GM12873 (cell line): ENCODE data around the gene ACAD10.

ENCODE experiments used
- TF ChIP-seq, protein P1 (sequence below): IDR thresholded peaks from 2 replicates; pipeline ENCODE4 v1.5.1; 2012; ENCODE audit warnings: low read depth, mild to moderate bottlenecking, moderate library complexity, low read length, control low read depth; ENCODE audit not compliant: insufficient read depth; ENCODE audit errors: missing control alignments

ACAD10 gene

DNA sequence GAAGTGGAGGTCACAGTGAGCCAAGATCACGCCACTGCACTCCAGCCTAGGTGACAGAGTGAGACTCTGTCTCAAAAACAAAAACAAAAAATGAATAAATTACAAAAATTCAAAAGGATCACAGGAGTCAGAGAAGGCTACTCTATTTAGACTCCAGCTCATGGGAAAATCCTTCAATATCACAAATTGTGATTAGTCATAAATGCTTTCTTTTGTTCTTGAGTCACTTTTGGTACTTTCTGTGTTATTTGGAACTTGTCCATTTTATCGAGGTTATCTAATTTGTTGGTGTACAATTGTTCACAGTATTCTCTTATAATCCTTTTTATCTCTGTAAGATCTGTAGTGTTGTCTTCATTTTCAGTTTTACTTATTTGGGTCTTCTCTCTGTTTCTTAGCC, 99.8 kb downstream of the ACAD10 start:
- TF ChIP-seq, protein P1, sequence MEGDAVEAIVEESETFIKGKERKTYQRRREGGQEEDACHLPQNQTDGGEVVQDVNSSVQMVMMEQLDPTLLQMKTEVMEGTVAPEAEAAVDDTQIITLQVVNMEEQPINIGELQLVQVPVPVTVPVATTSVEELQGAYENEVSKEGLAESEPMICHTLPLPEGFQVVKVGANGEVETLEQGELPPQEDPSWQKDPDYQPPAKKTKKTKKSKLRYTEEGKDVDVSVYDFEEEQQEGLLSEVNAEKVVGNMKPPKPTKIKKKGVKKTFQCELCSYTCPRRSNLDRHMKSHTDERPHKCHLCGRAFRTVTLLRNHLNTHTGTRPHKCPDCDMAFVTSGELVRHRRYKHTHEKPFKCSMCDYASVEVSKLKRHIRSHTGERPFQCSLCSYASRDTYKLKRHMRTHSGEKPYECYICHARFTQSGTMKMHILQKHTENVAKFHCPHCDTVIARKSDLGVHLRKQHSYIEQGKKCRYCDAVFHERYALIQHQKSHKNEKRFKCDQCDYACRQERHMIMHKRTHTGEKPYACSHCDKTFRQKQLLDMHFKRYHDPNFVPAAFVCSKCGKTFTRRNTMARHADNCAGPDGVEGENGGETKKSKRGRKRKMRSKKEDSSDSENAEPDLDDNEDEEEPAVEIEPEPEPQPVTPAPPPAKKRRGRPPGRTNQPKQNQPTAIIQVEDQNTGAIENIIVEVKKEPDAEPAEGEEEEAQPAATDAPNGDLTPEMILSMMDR, result no peak

DNA sequence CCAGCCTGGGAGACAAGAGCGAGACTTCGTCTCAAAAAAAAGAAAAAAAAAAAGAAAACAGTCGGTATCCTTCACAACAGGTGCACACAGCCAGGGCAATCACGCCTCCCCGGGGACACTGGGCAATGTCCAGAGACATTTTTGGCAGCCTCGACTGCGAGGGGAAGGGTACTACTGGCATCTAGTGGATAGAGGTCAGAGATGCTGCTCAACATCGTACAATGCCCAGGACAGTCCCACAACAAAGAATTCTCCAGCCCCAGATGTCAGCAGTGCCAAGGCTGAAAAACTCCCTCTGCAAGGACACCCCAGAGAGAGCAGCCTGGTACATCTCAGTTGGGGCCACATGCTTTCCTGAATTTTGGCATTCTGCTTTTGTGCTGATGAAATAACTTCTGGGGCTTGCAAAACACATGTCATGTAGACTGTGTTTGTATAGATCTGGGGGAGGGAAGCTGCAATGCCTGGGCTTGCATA, 102.4 kb downstream of the ACAD10 start:
- TF ChIP-seq, protein P1, result peak; percentile 76

DNA sequence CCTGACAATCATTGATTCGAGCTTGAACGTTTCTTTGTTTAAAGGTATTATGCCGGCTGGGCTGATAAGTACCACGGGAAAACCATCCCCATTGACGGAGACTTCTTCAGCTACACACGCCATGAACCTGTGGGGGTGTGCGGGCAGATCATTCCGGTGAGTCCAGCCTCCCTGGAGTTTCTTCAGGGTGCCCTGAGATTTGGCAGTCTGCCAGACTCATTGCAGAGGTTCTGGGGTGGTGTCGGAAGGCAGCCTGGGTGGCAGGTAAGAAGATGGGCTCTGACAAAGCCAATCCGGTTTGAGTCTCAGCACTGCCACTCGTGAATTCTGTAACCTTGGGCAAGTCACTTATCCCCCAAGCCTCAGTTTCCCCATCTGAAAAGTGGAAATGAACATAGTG, 103.9 kb downstream of the ACAD10 start:
- TF ChIP-seq, protein P1, result no peak

DNA sequence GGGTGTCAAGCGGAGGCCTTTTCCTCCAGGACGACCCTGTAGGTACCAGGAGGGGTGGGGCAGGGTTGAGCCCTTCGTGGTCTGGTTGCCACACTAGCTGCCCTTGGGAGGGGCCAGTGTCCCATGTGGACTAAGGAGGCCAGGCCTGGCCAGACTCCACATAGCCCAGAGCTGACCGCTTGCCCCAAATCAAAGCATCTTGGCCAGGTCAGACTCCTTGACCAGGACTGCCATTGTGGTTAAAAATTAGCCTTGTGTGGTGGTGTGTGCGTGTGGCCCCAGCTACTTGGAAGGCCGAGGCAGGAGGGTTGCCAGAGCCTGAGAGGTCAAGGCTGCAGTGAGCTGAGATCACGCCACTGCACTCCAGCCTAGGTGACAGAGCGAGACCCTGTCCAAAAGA, 105.7 kb downstream of the ACAD10 start:
- TF ChIP-seq, protein P1, result no peak

DNA sequence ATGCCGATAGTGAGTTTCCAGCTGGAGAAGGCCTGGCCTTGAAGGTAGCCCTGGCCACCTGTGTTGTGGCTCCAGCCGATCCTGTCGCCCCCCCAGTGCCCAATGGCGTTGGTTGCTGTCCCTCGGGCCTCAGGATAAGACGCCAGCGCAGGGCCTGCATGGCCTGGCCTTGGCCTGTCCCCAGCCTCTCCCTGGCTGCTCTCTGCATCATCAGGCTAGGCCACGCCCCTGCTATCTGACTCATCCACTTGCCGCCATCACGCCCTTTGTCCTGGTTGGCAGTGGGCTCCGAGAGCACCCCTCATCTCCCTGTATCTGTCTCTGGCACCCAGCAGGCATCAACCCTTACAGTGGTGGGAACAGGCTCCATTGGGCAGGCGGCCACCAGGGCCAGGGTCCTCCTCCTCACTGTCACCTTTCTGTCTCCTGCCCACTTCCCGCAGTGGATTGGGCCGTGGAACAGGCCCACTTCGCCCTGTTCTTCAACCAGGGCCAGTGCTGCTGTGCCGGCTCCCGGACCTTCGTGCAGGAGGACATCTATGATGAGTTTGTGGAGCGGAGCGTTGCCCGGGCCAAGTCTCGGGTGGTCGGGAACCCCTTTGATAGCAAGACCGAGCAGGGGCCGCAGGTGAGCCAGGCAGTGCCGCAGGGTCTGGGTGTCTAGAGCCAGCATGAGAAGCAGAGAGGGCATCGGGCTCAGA, 106.5 kb downstream of the ACAD10 start:
- TF ChIP-seq, protein P1, result no peak

DNA sequence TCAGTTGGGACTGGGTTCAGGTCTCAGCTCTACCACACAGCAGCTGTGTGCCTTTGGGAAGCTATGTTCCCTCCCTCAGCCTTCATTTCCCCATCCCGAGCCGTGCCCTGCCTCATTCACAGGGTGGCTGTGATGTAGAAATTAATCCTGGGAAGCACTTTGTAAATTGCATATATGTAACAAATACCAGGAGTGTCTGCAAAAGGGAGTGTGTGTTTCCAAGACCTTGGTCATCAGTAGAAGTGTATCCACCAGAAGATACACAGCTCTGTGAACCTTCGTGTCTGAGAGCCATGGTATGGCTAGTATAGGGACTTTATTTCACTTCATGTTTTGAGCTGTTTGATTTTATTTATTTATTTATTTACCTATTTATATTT, 107.0 kb downstream of the ACAD10 start:
- TF ChIP-seq, protein P1, result no peak

DNA sequence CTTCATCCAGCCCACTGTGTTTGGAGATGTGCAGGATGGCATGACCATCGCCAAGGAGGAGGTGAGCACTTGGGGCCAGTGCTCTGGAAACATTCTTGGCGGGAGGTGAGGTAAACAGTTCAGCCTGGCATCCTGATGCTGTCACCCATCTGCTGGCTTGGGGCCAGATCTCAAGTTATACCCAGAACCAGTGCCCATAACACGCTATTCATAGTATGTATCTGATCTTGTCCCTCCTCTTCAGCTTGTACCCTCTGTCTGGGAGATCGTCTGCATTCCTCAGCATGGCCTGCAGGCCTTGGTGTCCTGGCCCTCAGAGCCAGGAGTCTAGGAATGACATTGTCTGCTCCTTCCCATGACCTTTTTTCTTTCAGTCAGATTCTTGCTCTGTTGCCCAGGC, 112.3 kb downstream of the ACAD10 start:
- TF ChIP-seq, protein P1, result no peak
